Esophagus squamous epithelium (tissue), 5 donors: ENCODE results near the gene RBKS. TPM values are rescaled to one million over a fixed set of nuclear protein-coding genes. Genes with fewer than 3 reads are reported as not detected.

Source experiments
- DNase-seq: peaks from one replicate; lab custom pipeline; 2025; lab: John Stamatoyannopoulos, UW
- H3K27ac ChIP-seq, 4 donors: fragments of 200-600 bp; sonication (generic); one replicate each; pipeline ENCODE4 v1.5.1; 2016 to 2019; ENCODE audit warnings: mild to moderate bottlenecking in 1 of 4
- H3K27me3 ChIP-seq, 4 donors: fragments of 200-600 bp; sonication (generic); 1 replicate in 3 of 4; 2 replicates in 1 of 4; pipeline versions ENCODE4 v1.5.1 to v1.6.0; 2017 to 2021; ENCODE audit warnings: antibody characterized with exemption in 1 of 4
- H3K36me3 ChIP-seq, 3 donors: fragments of 200-600 bp; sonication (generic); one replicate each; pipeline ENCODE4 v1.5.1; 2016 to 2019
- H3K4me1 ChIP-seq, 3 donors: fragments of 200-600 bp; sonication (generic); one replicate each; pipeline ENCODE4 v1.5.1; 2017 to 2019
- H3K4me3 ChIP-seq, 4 donors: fragments of 200-600 bp; sonication (generic); 1 replicate in 3 of 4; 2 replicates in 1 of 4; pipeline ENCODE4 v1.5.1; 2016 to 2019; ENCODE audit warnings: mild to moderate bottlenecking in 2 of 4, moderate library complexity in 1 of 4
- H3K9me3 ChIP-seq, 3 donors: fragments of 200-600 bp; sonication (generic); one replicate each; pipeline ENCODE4 v1.5.1; 2016 to 2019
- POLR2A ChIP-seq, 4 donors: fragments of 450-650 bp; IDR thresholded peaks; one replicate each; pipeline ENCODE4 v1.6.1; 2017; ENCODE audit warnings: antibody characterized with exemption in 4 of 4, mild to moderate bottlenecking in 4 of 4, moderate library complexity in 3 of 4
- WGBS, 2 donors: methylation state at CpG; one replicate each; pipeline ENCODE4 v1.1.5; 2018; 5-methylcytosine and 5-hydroxymethylcytosine counted together
- intact Hi-C: fragments of 100-400 bp; cut with DNase I; formaldehyde crosslinking; loops from one replicate; pipeline ENCODE4 v1.15.0; 2022
- total RNA-seq, 4 donors: library from RNA; depleted of rRNA; stranded (reverse); fragments of >200 nt; gene quantifications; one replicate each; pipeline ENCODE4 v1.1.0, GENCODE V29; 2016
- TF ChIP-seq, protein P1 (sequence below), 6 experiments: fragments of 450-650 bp in 4 of 6; fragments of 200-600 bp in 2 of 6; sonication (generic) in 2 of 6; IDR thresholded peaks; one replicate each; pipeline ENCODE4 v1.5.1; 2016 to 2019; ENCODE audit warnings: antibody characterized with exemption in 6 of 6, mild to moderate bottlenecking in 4 of 6, moderate library complexity in 4 of 6
- donor health status: DM: yes; HTN: yes; CAD: no.

The RBKS gene
- total RNA-seq, 4 donors from 2014 or later: 1.4 to 5.2 (median 1.6) TPM

DNA sequence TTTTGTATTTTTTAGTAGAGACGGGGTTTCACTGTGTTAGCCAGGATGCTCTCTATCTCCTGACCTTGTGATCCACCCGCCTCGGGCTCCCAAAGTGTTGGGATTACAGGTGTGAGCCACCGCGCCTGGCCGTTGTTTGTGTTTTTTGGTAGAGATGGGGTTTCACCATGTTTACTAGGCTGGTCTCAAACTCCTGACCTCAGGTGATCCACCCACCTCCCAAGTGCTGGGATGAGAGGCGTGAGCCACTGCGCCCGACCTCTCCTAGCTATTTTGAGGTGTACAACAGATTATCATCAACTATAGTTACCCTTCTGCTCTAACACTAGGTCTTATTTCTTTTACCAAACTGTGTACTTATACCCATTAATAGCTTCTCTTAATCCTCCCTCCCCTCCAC lies 147.6 kb downstream of the RBKS start:
- Histone ChIP-seq H3K36me3 (no peaks in the 10 kb centered on the region), H3K9me3 (no peaks in the 10 kb centered on the region), H3K4me1 (peaks cover 0 to 6% (median 0%) of the 10 kb centered on the region in 3 donors), H3K4me3 (no peak overlapping the region), H3K27ac (no peak overlapping the region), H3K27me3 (no peaks in the 10 kb centered on the region)
- WGBS, 2 donors: 97% methylated on average over 9 of the region's 9 CpGs
- no peak for DNase-seq
- intact Hi-C loops: no loop called here
- TF ChIP-seq, protein P1, sequence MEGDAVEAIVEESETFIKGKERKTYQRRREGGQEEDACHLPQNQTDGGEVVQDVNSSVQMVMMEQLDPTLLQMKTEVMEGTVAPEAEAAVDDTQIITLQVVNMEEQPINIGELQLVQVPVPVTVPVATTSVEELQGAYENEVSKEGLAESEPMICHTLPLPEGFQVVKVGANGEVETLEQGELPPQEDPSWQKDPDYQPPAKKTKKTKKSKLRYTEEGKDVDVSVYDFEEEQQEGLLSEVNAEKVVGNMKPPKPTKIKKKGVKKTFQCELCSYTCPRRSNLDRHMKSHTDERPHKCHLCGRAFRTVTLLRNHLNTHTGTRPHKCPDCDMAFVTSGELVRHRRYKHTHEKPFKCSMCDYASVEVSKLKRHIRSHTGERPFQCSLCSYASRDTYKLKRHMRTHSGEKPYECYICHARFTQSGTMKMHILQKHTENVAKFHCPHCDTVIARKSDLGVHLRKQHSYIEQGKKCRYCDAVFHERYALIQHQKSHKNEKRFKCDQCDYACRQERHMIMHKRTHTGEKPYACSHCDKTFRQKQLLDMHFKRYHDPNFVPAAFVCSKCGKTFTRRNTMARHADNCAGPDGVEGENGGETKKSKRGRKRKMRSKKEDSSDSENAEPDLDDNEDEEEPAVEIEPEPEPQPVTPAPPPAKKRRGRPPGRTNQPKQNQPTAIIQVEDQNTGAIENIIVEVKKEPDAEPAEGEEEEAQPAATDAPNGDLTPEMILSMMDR (IDR thresholded peaks at IDR 0.05): no peak
- no peak for TF ChIP-seq POLR2A (IDR thresholded peaks at IDR 0.05)

- WGBS, 2 donors: 43 to 64% methylated on average over 3 of the region's 3 CpGs
- DNase-seq: no peak
- Histone ChIP-seq H3K27ac (no peak overlapping the region), H3K4me1 (peaks cover 0 to 15% (median 0%) of the 10 kb centered on the region in 3 donors), H3K4me3 (no peak overlapping the region), H3K27me3 (no peaks in the 10 kb centered on the region), H3K36me3 (no peaks in the 10 kb centered on the region), H3K9me3 (no peaks in the 10 kb centered on the region)
- intact Hi-C loops: no loop called here
- TF ChIP-seq, protein P1 (IDR thresholded peaks at IDR 0.05): no peak
- no peak for TF ChIP-seq POLR2A (IDR thresholded peaks at IDR 0.05)
Measured at GRCh38 chr2:27741673-27742072, 148.5 kb downstream of the RBKS start.

DNA sequence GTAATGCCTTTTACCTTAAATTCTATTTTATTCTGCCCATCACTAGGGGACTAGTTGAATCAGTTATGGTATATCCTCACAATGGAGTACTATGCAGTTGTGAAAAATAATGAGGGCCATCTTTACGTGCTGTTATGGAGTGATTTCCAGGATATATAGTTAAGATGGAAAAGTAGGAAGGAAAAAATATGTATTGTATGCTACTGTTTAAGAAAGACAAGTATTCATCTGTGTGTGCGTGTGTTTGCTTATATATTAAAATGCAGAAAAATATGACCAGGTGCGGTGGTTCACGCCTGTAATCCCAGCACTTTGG lies 151.2 kb downstream of the RBKS start:
- no peaks in the 10 kb centered on the region for H3K36me3 ChIP-seq
- TF ChIP-seq, protein P1 (IDR thresholded peaks at IDR 0.05): no peak
- TF ChIP-seq POLR2A (IDR thresholded peaks at IDR 0.05): no peak
- peaks cover 6 to 39% (median 16%) of the 10 kb centered on the region in 3 donors for H3K4me1 ChIP-seq
- H3K27ac ChIP-seq: no peak overlapping the region
- intact Hi-C loops: no loop called here
- DNase-seq: no peak
- no peak overlapping the region for H3K4me3 ChIP-seq
- H3K9me3 ChIP-seq: no peaks in the 10 kb centered on the region
- no peaks in the 10 kb centered on the region for H3K27me3 ChIP-seq
- WGBS, 2 donors: 94 to 96% methylated on average over 4 of the region's 4 CpGs

- intact Hi-C loops: no loop called here
- Histone ChIP-seq H3K4me1 (peaks cover 6 to 39% (median 16%) of the 10 kb centered on the region in 3 donors), H3K4me3 (no peak overlapping the region), H3K27ac (peak overlapping the region; percentile 13 to 88 (median 60)), H3K9me3 (no peaks in the 10 kb centered on the region), H3K27me3 (no peaks in the 10 kb centered on the region), H3K36me3 (no peaks in the 10 kb centered on the region)
- TF ChIP-seq, protein P1 (IDR thresholded peaks at IDR 0.05): no peak
- TF ChIP-seq POLR2A (IDR thresholded peaks at IDR 0.05): no peak
- 84 to 93% methylated on average over 12 of the region's 13 CpGs for WGBS, 2 donors
- DNase-seq: no peak
Measured at GRCh38 chr2:27738349-27739057, 151.7 kb downstream of the RBKS start.

DNA sequence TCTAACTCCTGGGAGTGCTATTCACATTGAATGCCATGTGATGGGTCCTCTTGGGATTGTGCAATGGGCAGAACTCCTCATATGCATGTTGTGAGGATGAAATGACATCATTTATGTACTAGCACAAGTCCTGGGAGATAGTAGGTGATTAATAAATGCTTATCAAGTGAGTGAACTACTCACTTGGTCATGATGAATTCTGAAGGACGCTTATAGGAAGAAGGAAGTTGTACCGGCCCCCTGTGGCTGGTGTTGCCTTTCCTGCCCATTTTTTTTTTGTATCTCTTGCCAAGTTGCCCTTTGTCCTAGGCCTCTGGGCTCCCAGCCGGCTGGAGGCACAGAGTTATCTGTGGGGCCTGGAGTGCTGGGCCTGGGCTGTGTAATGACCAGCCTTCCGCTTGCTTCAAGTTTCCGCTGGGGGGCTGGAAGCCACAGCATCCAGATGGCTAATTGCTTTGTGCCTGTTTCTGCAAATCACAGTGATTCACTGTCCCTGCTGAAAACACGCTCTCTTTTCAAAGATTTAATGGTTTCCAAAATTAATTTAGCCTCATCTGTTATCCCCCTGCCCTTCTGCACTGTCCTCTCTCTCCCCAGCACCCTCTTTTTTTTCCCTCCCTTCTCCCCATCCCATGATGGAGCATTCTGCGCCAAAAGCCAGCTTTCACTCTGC lies 152.4 kb downstream of the RBKS start:
- no peaks in the 10 kb centered on the region for H3K27me3 ChIP-seq
- intact Hi-C loops: no loop called here
- DNase-seq: no peak

More for the DNA sequence above, 152.4 kb downstream of the RBKS start:
- 54 to 64% methylated on average over 6 to 7 of the region's 7 CpGs for WGBS, 2 donors
- no peaks in the 10 kb centered on the region for H3K36me3 ChIP-seq
- H3K4me1 ChIP-seq: peaks cover 6 to 39% (median 16%) of the 10 kb centered on the region in 3 donors
- no peaks in the 10 kb centered on the region for H3K9me3 ChIP-seq
- TF ChIP-seq, protein P1 (IDR thresholded peaks at IDR 0.05): peak in 1 of 6 experiments; percentile 15
- no peak for TF ChIP-seq POLR2A (IDR thresholded peaks at IDR 0.05)
- peak overlapping the region; percentile 13 to 88 (median 60) for H3K27ac ChIP-seq
- no peak overlapping the region for H3K4me3 ChIP-seq
